Type B pancreatic cell (in vitro differentiated cells): ENCODE data around the gene CACNG7. TPM values are rescaled to one million over a fixed set of nuclear protein-coding genes. Genes with fewer than 3 reads are reported as not detected.
A peak's percentile ranks its signal among the peaks of the same experiment; 100 is the strongest.
"Not testable (repeated sequence)": the region's sequence is repeated elsewhere in the genome, so short reads cannot be mapped to it uniquely, and the experiment has no call there.

Experiments
- DNase-seq: peaks from one replicate; pipeline ENCODE4 v3.0.0; 2021; ENCODE audit warnings: mixed read lengths; ENCODE audit not compliant: unreplicated experiment; ENCODE audit errors: extremely low spot score
- H3K27ac Mint-ChIP-seq: 2 replicates; pipeline ENCODE4 v1.8.0; 2021; ENCODE audit warnings: mild to moderate bottlenecking, mixed read lengths
- H3K27me3 Mint-ChIP-seq: 2 replicates; pipeline ENCODE4 v1.8.0; 2021; ENCODE audit warnings: mixed read lengths
- H3K36me3 Mint-ChIP-seq: 2 replicates; pipeline ENCODE4 v1.8.0; 2021; ENCODE audit warnings: mixed read lengths
- H3K4me1 Mint-ChIP-seq: one replicate; pipeline ENCODE4 v1.8.0; 2021; ENCODE audit warnings: mixed read lengths; ENCODE audit not compliant: unreplicated experiment
- H3K4me3 Mint-ChIP-seq: 2 replicates; pipeline ENCODE4 v1.8.0; 2021; ENCODE audit warnings: mild to moderate bottlenecking, mixed read lengths
- H3K9me3 Mint-ChIP-seq: 2 replicates; pipeline ENCODE4 v1.8.0; 2021; ENCODE audit warnings: mixed read lengths
- CTCF ChIP-seq: fragments of 200-600 bp; sonication (generic); conservative IDR thresholded peaks from 2 replicates; pipeline ENCODE4 v1.5.0; 2021; ENCODE audit warnings: antibody characterized with exemption, mild to moderate bottlenecking
- total RNA-seq: library from RNA; stranded (reverse); gene quantifications from 2 replicates; pipeline ENCODE4 v1.2.1, GENCODE V29; 2021; ENCODE audit warnings: low replicate concordance

The CACNG7 gene
- total RNA-seq, 1 donor from 2014 or later, result 6.0 TPM

GRCh38 chr19:53944933-53945332, 35.9 kb downstream of the CACNG7 start:
- Mint-ChIP-seq H3K27me3 (peaks cover 71% of the 10 kb centered on the region), H3K4me3 (no peak overlapping the region), H3K27ac (no peak overlapping the region), H3K9me3 (peaks cover 4% of the 10 kb centered on the region), H3K4me1 (no peaks in the 10 kb centered on the region), H3K36me3 (no peaks in the 10 kb centered on the region)
- DNase-seq, result no peak
- TF ChIP-seq CTCF, result no peak

GRCh38 chr19:53945441-53945840, 36.4 kb downstream of the CACNG7 start:
- Mint-ChIP-seq H3K27me3 (peaks cover 66% of the 10 kb centered on the region), H3K4me1 (no peaks in the 10 kb centered on the region), H3K4me3 (peak overlapping the region; percentile 67), H3K9me3 (peaks cover 4% of the 10 kb centered on the region), H3K27ac (peak overlapping the region; percentile 60), H3K36me3 (no peaks in the 10 kb centered on the region)
- no peak for DNase-seq
- no peak for TF ChIP-seq CTCF

GRCh38 chr19:53945998-53946397, 36.9 kb downstream of the CACNG7 start:
- Mint-ChIP-seq H3K27me3 (peaks cover 62% of the 10 kb centered on the region), H3K4me3 (no peak overlapping the region), H3K27ac (no peak overlapping the region), H3K4me1 (no peaks in the 10 kb centered on the region), H3K36me3 (no peaks in the 10 kb centered on the region), H3K9me3 (peaks cover 4% of the 10 kb centered on the region)
- TF ChIP-seq CTCF, result no peak
- no peak for DNase-seq

- no peaks in the 10 kb centered on the region for H3K4me1 Mint-ChIP-seq
- H3K27ac Mint-ChIP-seq, result no peak overlapping the region
- no peak for TF ChIP-seq CTCF
- H3K36me3 Mint-ChIP-seq, result no peaks in the 10 kb centered on the region
- no peak overlapping the region for H3K4me3 Mint-ChIP-seq
- no peak for DNase-seq
- peaks cover 4% of the 10 kb centered on the region for H3K9me3 Mint-ChIP-seq
- peaks cover 54% of the 10 kb centered on the region for H3K27me3 Mint-ChIP-seq
Observed at GRCh38 chr19:53947624-53948023, 38.5 kb downstream of the CACNG7 start.

- not testable (repeated sequence) for H3K9me3 Mint-ChIP-seq, H3K4me1 Mint-ChIP-seq, H3K4me3 Mint-ChIP-seq, H3K27ac Mint-ChIP-seq, H3K36me3 Mint-ChIP-seq, DNase-seq
- peaks cover 46% of the 10 kb centered on the region for H3K27me3 Mint-ChIP-seq
Observed at GRCh38 chr19:53948611-53949010, 39.5 kb downstream of the CACNG7 start.

GRCh38 chr19:53951436-53951835, 42.4 kb downstream of the CACNG7 start:
- H3K36me3 Mint-ChIP-seq, result no peaks in the 10 kb centered on the region
- TF ChIP-seq CTCF, result no peak
- no peak overlapping the region for H3K4me3 Mint-ChIP-seq
- DNase-seq, result no peak
- H3K27me3 Mint-ChIP-seq, result peaks cover 33% of the 10 kb centered on the region
- H3K27ac Mint-ChIP-seq, result no peak overlapping the region
- H3K9me3 Mint-ChIP-seq, result no peaks in the 10 kb centered on the region
- no peaks in the 10 kb centered on the region for H3K4me1 Mint-ChIP-seq
